Spleen (tissue), 7 donors: ENCODE results near the gene BLVRB.

Source experiments
- CTCF ChIP-seq, 11 experiments: fragments of 200-600 bp in 7 of 11; fragments of 450-650 bp in 4 of 11; sonication (generic) in 4 of 11; IDR thresholded peaks in 8 of 11; conservative IDR thresholded peaks in 3 of 11; 1 replicate in 7 of 11; 2 replicates in 4 of 11; pipeline versions ENCODE4 v1.4.0 to v1.8.0; 2016 to 2021; ENCODE audit warnings: antibody characterized with exemption in 11 of 11, inconsistent platforms in 4 of 11, mild to moderate bottlenecking in 1 of 11
- POLR2A ChIP-seq, 3 donors: fragments of 450-650 bp; IDR thresholded peaks; one replicate each; pipeline ENCODE4 v1.5.1; 2017; ENCODE audit warnings: antibody characterized with exemption in 3 of 3, mild to moderate bottlenecking in 1 of 3
- donor health status: DM: no; HTN: no; CAD: no; lungs with moderate emphysema.
- donor health status: DM: no; HTN: no; CAD: no.
- donor health status: DM: no; HTN: no; CAD: no.

DNA sequence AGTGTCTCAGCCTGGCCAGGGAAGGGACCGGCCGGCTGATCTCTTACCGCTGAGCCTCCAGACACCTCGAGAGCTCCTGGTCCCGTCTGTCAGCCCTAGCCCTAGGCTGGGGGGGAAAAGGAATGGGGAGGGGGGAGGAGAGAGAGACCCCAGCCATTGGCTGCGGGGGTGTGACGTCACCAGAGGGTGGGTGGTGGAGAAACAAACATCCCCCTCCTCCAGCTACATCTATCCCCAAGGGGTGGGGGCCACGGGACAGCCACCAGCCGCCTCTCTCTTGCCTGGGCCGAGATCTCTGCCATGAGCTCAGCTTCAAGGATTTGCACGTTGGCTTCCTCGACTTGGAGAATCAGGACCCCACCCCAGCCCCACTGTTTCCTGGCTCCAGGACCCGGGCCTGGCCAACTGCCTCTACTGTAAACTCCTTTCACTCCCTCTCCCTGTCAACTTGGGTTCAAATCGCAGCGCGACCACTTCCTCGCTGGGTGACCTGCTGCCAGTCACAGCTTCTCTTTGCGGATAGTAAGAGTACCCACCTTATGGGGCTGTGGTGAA lies 52.2 kb downstream of the BLVRB start, which contains the start of gene PRX:
- no peak for TF ChIP-seq CTCF (IDR thresholded peaks at IDR 0.05 in 8 of 11, conservative IDR thresholded peaks at IDR 0.05 in 3 of 11)
- TF ChIP-seq POLR2A (IDR thresholded peaks at IDR 0.05), result no peak
